Measurements from ENCODE around the gene ACTL7A. TPM values are rescaled to one million over a fixed set of nuclear protein-coding genes. Genes with fewer than 3 reads are reported as not detected.

The ACTL7A gene
- total RNA-seq, 6 donors from 2014 or later: not detected

DNA sequence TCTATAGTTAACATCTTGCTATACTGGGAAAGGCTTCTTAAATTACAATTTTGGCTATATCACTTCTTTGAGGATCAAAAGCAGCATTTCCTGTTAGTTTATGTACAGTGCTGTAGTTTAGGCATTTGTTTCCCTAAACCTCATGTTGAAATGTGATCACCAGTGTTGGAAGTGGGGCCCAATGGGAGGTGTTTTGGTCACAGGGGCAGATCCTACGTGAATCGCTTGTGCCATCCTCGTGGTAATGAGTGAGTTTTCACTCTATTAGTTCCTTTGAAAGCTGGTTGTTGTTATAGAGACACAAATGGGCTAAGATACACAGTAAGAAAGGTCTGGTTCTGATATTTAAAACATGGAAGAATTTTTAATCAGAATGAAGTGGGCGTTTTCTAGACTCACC, 5.8 kb downstream of the ACTL7A start:
- TF ChIP-seq, protein P1, sequence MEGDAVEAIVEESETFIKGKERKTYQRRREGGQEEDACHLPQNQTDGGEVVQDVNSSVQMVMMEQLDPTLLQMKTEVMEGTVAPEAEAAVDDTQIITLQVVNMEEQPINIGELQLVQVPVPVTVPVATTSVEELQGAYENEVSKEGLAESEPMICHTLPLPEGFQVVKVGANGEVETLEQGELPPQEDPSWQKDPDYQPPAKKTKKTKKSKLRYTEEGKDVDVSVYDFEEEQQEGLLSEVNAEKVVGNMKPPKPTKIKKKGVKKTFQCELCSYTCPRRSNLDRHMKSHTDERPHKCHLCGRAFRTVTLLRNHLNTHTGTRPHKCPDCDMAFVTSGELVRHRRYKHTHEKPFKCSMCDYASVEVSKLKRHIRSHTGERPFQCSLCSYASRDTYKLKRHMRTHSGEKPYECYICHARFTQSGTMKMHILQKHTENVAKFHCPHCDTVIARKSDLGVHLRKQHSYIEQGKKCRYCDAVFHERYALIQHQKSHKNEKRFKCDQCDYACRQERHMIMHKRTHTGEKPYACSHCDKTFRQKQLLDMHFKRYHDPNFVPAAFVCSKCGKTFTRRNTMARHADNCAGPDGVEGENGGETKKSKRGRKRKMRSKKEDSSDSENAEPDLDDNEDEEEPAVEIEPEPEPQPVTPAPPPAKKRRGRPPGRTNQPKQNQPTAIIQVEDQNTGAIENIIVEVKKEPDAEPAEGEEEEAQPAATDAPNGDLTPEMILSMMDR (IDR thresholded peaks at IDR 0.05): no peak
- H3K27ac ChIP-seq: no peak overlapping the region
- ATAC-seq (ENCODE audit: low FRiP score in 2 of 2) (no peak), DNase-seq (no peak)
- H3K9me3 ChIP-seq: no peaks in the 10 kb centered on the region
- WGBS, 2 donors: 92% methylated on average over 4 of the region's 4 CpGs
- no peaks in the 10 kb centered on the region for H3K4me1 ChIP-seq
- H3K36me3 ChIP-seq: peaks cover 5 to 40% (median 18%) of the 10 kb centered on the region in 4 donors
- no peaks in the 10 kb centered on the region for H3K27me3 ChIP-seq
- no peak overlapping the region for H3K4me3 ChIP-seq

DNA sequence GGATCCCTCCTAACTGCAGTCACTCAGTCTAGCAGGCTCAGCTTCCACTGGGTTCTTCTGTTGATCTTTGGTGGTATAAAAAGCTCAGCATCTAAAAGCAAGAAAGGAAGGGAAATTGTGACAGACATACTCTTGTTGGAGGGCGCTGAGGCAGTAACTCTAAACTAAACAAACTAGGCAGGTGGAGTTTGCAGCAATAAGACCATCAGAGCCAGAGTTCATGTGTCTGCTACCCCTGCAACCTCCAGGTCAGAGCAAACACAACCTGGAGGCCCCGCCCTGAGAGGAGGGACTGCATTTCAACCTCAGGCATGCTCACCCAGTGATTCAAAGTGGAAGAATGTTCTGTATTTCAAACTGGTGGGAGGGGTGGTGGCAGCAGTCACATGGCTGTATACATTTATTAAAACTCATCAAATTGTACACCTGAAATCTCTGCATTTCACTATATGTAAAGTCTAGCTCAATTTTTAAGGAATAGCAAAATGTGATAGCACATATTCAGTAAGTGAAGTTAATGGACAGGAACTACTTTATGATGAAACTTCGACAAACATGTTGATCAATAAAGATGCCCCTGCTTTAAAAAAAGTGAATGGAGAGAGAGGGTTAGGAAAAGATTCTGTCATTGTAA, 7.1 kb downstream of the ACTL7A start:
- 90 to 95% methylated on average over 3 of the region's 3 CpGs for WGBS, 2 donors
- H3K4me3 ChIP-seq: no peak overlapping the region
- H3K4me1 ChIP-seq: no peaks in the 10 kb centered on the region
- no peaks in the 10 kb centered on the region for H3K27me3 ChIP-seq
- H3K36me3 ChIP-seq: peaks cover 5 to 54% (median 28%) of the 10 kb centered on the region in 4 donors
- ATAC-seq (ENCODE audit: low FRiP score in 2 of 2) (no peak), DNase-seq (peak in 1 of 2 donors; percentile 34)
- H3K9me3 ChIP-seq: no peaks in the 10 kb centered on the region
- TF ChIP-seq POLR2A (IDR thresholded peaks at IDR 0.05): no peak
- TF ChIP-seq POLR2AphosphoS5 (IDR thresholded peaks at IDR 0.05): no peak
- H3K27ac ChIP-seq: no peak overlapping the region

DNA sequence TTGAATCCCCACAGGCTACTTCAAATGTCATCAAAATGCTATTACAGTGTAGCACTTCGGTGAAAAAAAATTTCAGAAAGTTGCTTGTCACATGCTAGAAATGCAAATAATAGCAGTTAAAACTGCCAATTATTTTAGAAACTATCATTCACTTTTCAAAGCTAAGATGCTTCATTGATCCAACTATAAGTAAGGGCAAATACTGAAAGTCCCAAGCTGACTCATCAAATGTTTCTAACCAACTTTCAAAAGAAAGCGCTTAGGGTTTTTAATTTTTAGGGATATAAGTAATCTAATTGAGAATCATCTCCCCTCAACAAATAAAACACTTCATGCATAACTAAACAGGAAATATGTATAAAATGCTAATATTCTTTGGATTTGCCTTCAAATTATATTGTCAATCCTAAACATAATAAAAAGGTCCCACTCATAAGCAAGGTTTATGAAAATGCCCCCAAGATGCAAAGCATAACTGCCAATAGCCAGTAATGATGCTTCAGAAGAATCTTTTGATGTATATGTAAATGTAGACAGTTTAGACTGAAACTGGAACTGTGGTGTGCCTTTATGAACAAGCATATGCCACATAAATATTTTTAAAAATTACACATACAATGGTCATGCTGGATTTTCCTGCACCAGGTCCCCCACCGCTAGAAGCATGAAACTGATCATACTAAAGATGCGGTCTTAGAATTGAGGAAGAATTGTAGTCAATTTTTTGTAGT, 12.2 kb downstream of the ACTL7A start:
- H3K36me3 ChIP-seq: peaks cover 15 to 93% (median 64%) of the 10 kb centered on the region in 4 donors

DNA sequence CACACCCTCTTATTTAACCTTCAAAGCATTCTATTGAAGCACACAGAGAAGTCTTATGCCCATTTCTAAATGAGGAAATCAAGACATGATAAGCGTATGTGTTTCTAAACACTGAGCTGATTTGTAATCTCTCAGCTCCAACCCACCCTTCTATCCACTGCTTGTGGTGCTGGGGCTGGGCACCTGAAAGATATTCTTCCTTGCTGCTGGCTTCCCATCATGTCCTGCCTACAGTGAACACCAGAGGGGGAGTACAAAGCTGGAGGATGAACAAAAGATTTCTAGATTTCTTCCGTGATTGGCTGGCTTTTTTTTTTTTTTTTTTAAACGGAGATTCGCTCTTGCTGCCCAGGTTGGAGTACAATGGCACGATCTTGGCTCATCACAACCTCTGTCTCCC, 14.4 kb downstream of the ACTL7A start:
- no peak for ATAC-seq (ENCODE audit: low FRiP score in 2 of 2)
- WGBS, 2 donors: 94% methylated on average over 5 of the region's 5 CpGs
- Histone ChIP-seq H3K36me3 (peaks cover 15 to 97% (median 68%) of the 10 kb centered on the region in 4 donors), H3K27me3 (no peaks in the 10 kb centered on the region), H3K9me3 (no peaks in the 10 kb centered on the region), H3K4me3 (no peak overlapping the region), H3K27ac (no peak overlapping the region), H3K4me1 (no peaks in the 10 kb centered on the region)
- TF ChIP-seq EP300 (IDR thresholded peaks at IDR 0.05): no peak
- TF ChIP-seq, protein P1 (IDR thresholded peaks at IDR 0.05): no peak
- no peak for TF ChIP-seq POLR2AphosphoS5 (IDR thresholded peaks at IDR 0.05)
- no peak for TF ChIP-seq POLR2A (IDR thresholded peaks at IDR 0.05)
- no peak for DNase-seq

More for the DNA sequence above, 12.2 kb downstream of the ACTL7A start:
- H3K9me3 ChIP-seq: no peaks in the 10 kb centered on the region
- 95 to 97% methylated on average over 4 of the region's 4 CpGs for WGBS, 2 donors
- ATAC-seq (ENCODE audit: low FRiP score in 2 of 2) (no peak), DNase-seq (no peak)
- no peak overlapping the region for H3K27ac ChIP-seq
- H3K4me3 ChIP-seq: no peak overlapping the region
- no peaks in the 10 kb centered on the region for H3K4me1 ChIP-seq
- no peaks in the 10 kb centered on the region for H3K27me3 ChIP-seq
- TF ChIP-seq, protein P1 (IDR thresholded peaks at IDR 0.05): no peak
- TF ChIP-seq POLR2A (IDR thresholded peaks at IDR 0.05) (no peak), EP300 (IDR thresholded peaks at IDR 0.05) (no peak), POLR2AphosphoS5 (IDR thresholded peaks at IDR 0.05) (no peak)

DNA sequence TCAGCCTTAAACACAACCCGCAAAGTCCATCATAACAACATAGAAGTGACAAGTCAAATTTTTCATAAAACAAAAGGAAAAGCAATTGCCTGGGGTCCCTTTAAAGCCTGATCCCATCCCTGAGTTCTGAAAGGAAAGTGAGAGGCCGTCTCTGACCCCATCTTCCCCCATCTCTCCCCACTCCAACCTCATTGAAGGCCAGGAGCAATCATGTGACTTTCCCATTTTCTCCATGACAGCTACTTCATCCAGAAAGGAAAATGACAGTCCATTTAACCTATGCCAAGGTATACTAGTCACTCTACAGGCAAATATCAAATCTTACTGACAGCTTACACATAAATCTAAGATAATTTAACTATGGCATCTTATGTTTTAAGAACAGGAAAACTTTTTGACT, 15.5 kb downstream of the ACTL7A start:
- TF ChIP-seq EP300 (IDR thresholded peaks at IDR 0.05) (no peak), POLR2A (IDR thresholded peaks at IDR 0.05) (no peak), POLR2AphosphoS5 (IDR thresholded peaks at IDR 0.05) (no peak)
- TF ChIP-seq, protein P1 (IDR thresholded peaks at IDR 0.05): no peak
- no peak overlapping the region for H3K27ac ChIP-seq
- no peak overlapping the region for H3K4me3 ChIP-seq
- no peaks in the 10 kb centered on the region for H3K4me1 ChIP-seq
- H3K27me3 ChIP-seq: no peaks in the 10 kb centered on the region
- 90 to 91% methylated on average over 2 of the region's 2 CpGs for WGBS, 2 donors
- no peak for DNase-seq
- H3K36me3 ChIP-seq: peaks cover 13 to 95% (median 63%) of the 10 kb centered on the region in 4 donors
- ATAC-seq (ENCODE audit: low FRiP score in 2 of 2): no peak
- H3K9me3 ChIP-seq: no peaks in the 10 kb centered on the region
